Breast epithelium (tissue), 4 donors: ENCODE results near the gene TSPEAR. TPM values are rescaled to one million over a fixed set of nuclear protein-coding genes. Genes with fewer than 3 reads are reported as not detected.

Source experiments
- DNase-seq, 2 donors: peaks; one replicate each; pipeline ENCODE4 v3.0.0-alpha.2; 2019; ENCODE audit warnings: low spot score in 2 of 2
- H3K27ac ChIP-seq, 2 donors: fragments of 200-600 bp; sonication (generic) in 1 of 2; one replicate each; pipeline ENCODE4 v1.5.1; 2016 to 2019; ENCODE audit warnings: mild to moderate bottlenecking in 1 of 2
- H3K27me3 ChIP-seq, 2 donors: fragments of 200-600 bp; sonication (generic) in 1 of 2; one replicate each; pipeline versions ENCODE4 v1.5.1 to v1.6.0; 2017 to 2019; ENCODE audit warnings: control low read depth in 1 of 2, mild to moderate bottlenecking in 1 of 2
- H3K36me3 ChIP-seq: fragments of 200-600 bp; one replicate; pipeline ENCODE4 v1.5.1; 2019
- H3K4me1 ChIP-seq, 2 donors: fragments of 200-600 bp; sonication (generic); one replicate each; pipeline ENCODE4 v1.5.1; 2016 to 2019; ENCODE audit warnings: control low read depth in 1 of 2
- H3K4me3 ChIP-seq, 3 donors: fragments of 200-600 bp; sonication (generic); 1 replicate in 2 of 3; 2 replicates in 1 of 3; pipeline ENCODE4 v1.5.1; 2016 to 2019; ENCODE audit warnings: mild to moderate bottlenecking in 3 of 3, moderate library complexity in 2 of 3
- H3K9me3 ChIP-seq, 2 donors: fragments of 200-600 bp; sonication (generic) in 1 of 2; one replicate each; pipeline ENCODE4 v1.5.1; 2016 to 2019; ENCODE audit warnings: control low read depth in 1 of 2
- CTCF ChIP-seq, 3 donors: fragments of 450-650 bp; IDR thresholded peaks; one replicate each; pipeline ENCODE4 v1.5.1; 2016 to 2017; ENCODE audit warnings: antibody characterized with exemption in 3 of 3, mild to moderate bottlenecking in 3 of 3, moderate library complexity in 3 of 3
- POLR2A ChIP-seq: fragments of 450-650 bp; IDR thresholded peaks from one replicate; pipeline ENCODE4 v1.6.1; 2016; ENCODE audit warnings: antibody characterized with exemption, mild to moderate bottlenecking, moderate library complexity
- POLR2AphosphoS5 ChIP-seq, 3 donors: sonication (generic); formaldehyde crosslinking; IDR thresholded peaks; one replicate each; pipeline ENCODE4 v1.6.1; 2017; ENCODE audit warnings: antibody characterized with exemption in 3 of 3
- intact Hi-C: fragments of 100-400 bp; cut with DNase I; formaldehyde crosslinking; loops from one replicate; pipeline ENCODE4 v1.15.1; 2023; ENCODE audit warnings: low total_unique reads
- total RNA-seq, 3 donors: library from RNA; depleted of rRNA; stranded (reverse); fragments of >200 nt; gene quantifications; one replicate each; pipeline ENCODE4 v1.1.0, GENCODE V29; 2016

TSPEAR gene
- total RNA-seq, 3 donors from 2014 or later, result 0.15 TPM; not detected in 2

GRCh38 chr21:44462834-44463200 is 248.6 kb downstream of the TSPEAR start:
- Histone ChIP-seq H3K27me3 (no peaks in the 10 kb centered on the region), H3K27ac (no peak overlapping the region), H3K4me1 (no peaks in the 10 kb centered on the region), H3K9me3 (no peaks in the 10 kb centered on the region), H3K36me3 (no peaks in the 10 kb centered on the region), H3K4me3 (no peak overlapping the region)
- no peak for DNase-seq
- no peak for TF ChIP-seq CTCF (IDR thresholded peaks at IDR 0.05)
- TF ChIP-seq POLR2A, result no peak
- TF ChIP-seq POLR2AphosphoS5 (IDR thresholded peaks at IDR 0.05), result no peak
- intact Hi-C loops, result no loop called here

GRCh38 chr21:44462086-44462833 is 249.1 kb downstream of the TSPEAR start:
- DNase-seq, result no peak

GRCh38 chr21:44461464-44462001 is 249.8 kb downstream of the TSPEAR start:
- H3K4me1 ChIP-seq, result no peaks in the 10 kb centered on the region
- intact Hi-C loops, result no loop called here
- TF ChIP-seq CTCF (IDR thresholded peaks at IDR 0.05) (no peak), POLR2A (no peak), POLR2AphosphoS5 (IDR thresholded peaks at IDR 0.05) (no peak)
- H3K27ac ChIP-seq, result no peak overlapping the region
- no peak overlapping the region for H3K4me3 ChIP-seq
- no peaks in the 10 kb centered on the region for H3K9me3 ChIP-seq
- no peaks in the 10 kb centered on the region for H3K27me3 ChIP-seq
- H3K36me3 ChIP-seq, result no peaks in the 10 kb centered on the region
- DNase-seq, result no peak

More at GRCh38 chr21:44462086-44462833, 249.1 kb downstream of the TSPEAR start:
- Histone ChIP-seq H3K4me1 (no peaks in the 10 kb centered on the region), H3K4me3 (no peak overlapping the region), H3K36me3 (no peaks in the 10 kb centered on the region), H3K27me3 (no peaks in the 10 kb centered on the region), H3K9me3 (no peaks in the 10 kb centered on the region), H3K27ac (no peak overlapping the region)
- intact Hi-C loops, result no loop called here
- TF ChIP-seq CTCF (IDR thresholded peaks at IDR 0.05) (no peak), POLR2AphosphoS5 (IDR thresholded peaks at IDR 0.05) (no peak), POLR2A (no peak)

- Histone ChIP-seq H3K9me3 (no peaks in the 10 kb centered on the region), H3K27me3 (peaks cover 0 to 3% of the 10 kb centered on the region in 2 donors), H3K4me1 (peaks cover 0 to 3% of the 10 kb centered on the region in 2 donors), H3K27ac (no peak overlapping the region), H3K4me3 (no peak overlapping the region), H3K36me3 (no peaks in the 10 kb centered on the region)
- no peak for DNase-seq
- TF ChIP-seq POLR2A, result no peak
- TF ChIP-seq CTCF (IDR thresholded peaks at IDR 0.05), result no peak
- TF ChIP-seq POLR2AphosphoS5 (IDR thresholded peaks at IDR 0.05), result no peak
- intact Hi-C loops, result no loop called here
Measured at GRCh38 chr21:44461005-44461404, 250.4 kb downstream of the TSPEAR start.

- H3K9me3 ChIP-seq, result no peaks in the 10 kb centered on the region
- H3K4me1 ChIP-seq, result peaks cover 0 to 5% of the 10 kb centered on the region in 2 donors
- no peaks in the 10 kb centered on the region for H3K36me3 ChIP-seq
- peaks cover 0 to 8% of the 10 kb centered on the region in 2 donors for H3K27me3 ChIP-seq
- TF ChIP-seq POLR2A (no peak), POLR2AphosphoS5 (IDR thresholded peaks at IDR 0.05) (no peak), CTCF (IDR thresholded peaks at IDR 0.05) (no peak)
- H3K27ac ChIP-seq, result no peak overlapping the region
- H3K4me3 ChIP-seq, result no peak overlapping the region
- DNase-seq, result no peak
- intact Hi-C loops, result no loop called here
Measured at GRCh38 chr21:44460441-44460755, 251.0 kb downstream of the TSPEAR start.
